ENCODE results near the gene MACROD2.

Gene MACROD2

GRCh38 chr20:15603978-15604805 is 1608.9 kb downstream of the MACROD2 start:
- in situ Hi-C loops (cut with MboI; ENCODE audit: low sequenced_read_pairs, unreplicated experiment), result no loop called here
- no peak for DNase-seq (ENCODE audit: low spot score)
- TF ChIP-seq, protein P1, sequence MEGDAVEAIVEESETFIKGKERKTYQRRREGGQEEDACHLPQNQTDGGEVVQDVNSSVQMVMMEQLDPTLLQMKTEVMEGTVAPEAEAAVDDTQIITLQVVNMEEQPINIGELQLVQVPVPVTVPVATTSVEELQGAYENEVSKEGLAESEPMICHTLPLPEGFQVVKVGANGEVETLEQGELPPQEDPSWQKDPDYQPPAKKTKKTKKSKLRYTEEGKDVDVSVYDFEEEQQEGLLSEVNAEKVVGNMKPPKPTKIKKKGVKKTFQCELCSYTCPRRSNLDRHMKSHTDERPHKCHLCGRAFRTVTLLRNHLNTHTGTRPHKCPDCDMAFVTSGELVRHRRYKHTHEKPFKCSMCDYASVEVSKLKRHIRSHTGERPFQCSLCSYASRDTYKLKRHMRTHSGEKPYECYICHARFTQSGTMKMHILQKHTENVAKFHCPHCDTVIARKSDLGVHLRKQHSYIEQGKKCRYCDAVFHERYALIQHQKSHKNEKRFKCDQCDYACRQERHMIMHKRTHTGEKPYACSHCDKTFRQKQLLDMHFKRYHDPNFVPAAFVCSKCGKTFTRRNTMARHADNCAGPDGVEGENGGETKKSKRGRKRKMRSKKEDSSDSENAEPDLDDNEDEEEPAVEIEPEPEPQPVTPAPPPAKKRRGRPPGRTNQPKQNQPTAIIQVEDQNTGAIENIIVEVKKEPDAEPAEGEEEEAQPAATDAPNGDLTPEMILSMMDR (IDR thresholded peaks at IDR 0.05; ENCODE audit: borderline replicate concordance, control extremely low read depth, extremely low read depth, insufficient read depth, missing control alignments), result no peak

- in situ Hi-C loops (cut with MboI; ENCODE audit: low sequenced_read_pairs, unreplicated experiment), result no loop called here
- DNase-seq (ENCODE audit: low spot score), result no peak
- TF ChIP-seq, protein P1 (IDR thresholded peaks at IDR 0.05; ENCODE audit: borderline replicate concordance, control extremely low read depth, extremely low read depth, insufficient read depth, missing control alignments), result no peak
These were observed 1614.6 kb downstream of the MACROD2 start for GRCh38 chr20:15609921-15610320.

GRCh38 chr20:15610787-15611186 is 1615.5 kb downstream of the MACROD2 start:
- in situ Hi-C loops (cut with MboI; ENCODE audit: low sequenced_read_pairs, unreplicated experiment), result no loop called here
- DNase-seq (ENCODE audit: low spot score), result no peak
- TF ChIP-seq, protein P1 (IDR thresholded peaks at IDR 0.05; ENCODE audit: borderline replicate concordance, control extremely low read depth, extremely low read depth, insufficient read depth, missing control alignments), result no peak

DNA sequence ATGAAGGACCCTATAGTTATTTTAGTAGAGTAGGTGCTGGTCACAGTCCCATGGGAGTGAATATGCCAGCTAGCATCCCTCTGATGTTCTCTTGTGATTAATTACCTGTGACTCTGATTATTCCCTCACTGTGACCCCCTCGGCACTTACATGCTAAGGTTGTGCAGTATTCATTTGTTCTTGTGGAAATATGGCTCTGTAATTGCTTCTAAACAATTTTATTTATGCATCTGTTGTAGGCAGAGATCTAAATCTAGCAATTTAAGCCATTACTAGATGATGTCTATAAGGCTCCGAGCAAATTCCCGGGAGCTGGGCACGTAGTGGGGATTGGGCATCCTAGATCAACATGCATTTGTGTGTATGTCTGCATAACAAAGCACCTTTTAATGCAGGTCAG is 1616.2 kb downstream of the MACROD2 start:
- in situ Hi-C loops (cut with MboI; ENCODE audit: low sequenced_read_pairs, unreplicated experiment), result no loop called here
- TF ChIP-seq, protein P1 (IDR thresholded peaks at IDR 0.05; ENCODE audit: borderline replicate concordance, control extremely low read depth, extremely low read depth, insufficient read depth, missing control alignments), result no peak
- no peak for DNase-seq (ENCODE audit: low spot score)

GRCh38 chr20:15612198-15612597 is 1616.9 kb downstream of the MACROD2 start:
- no peak for DNase-seq (ENCODE audit: low spot score)
- in situ Hi-C loops (cut with MboI; ENCODE audit: low sequenced_read_pairs, unreplicated experiment), result no loop called here
- TF ChIP-seq, protein P1 (IDR thresholded peaks at IDR 0.05; ENCODE audit: borderline replicate concordance, control extremely low read depth, extremely low read depth, insufficient read depth, missing control alignments), result no peak

- in situ Hi-C loops (cut with MboI; ENCODE audit: low sequenced_read_pairs, unreplicated experiment), result no loop called here
- TF ChIP-seq, protein P1 (IDR thresholded peaks at IDR 0.05; ENCODE audit: borderline replicate concordance, control extremely low read depth, extremely low read depth, insufficient read depth, missing control alignments), result no peak
- DNase-seq (ENCODE audit: low spot score), result no peak
These were observed 1617.5 kb downstream of the MACROD2 start for GRCh38 chr20:15612769-15613168.

Data from GM13976 (cell line).